ENCODE measurements around the gene GPR142.

GRCh38 chr17:74410001-74410443 lies 42.7 kb downstream of the GPR142 start:
- no peak for TF ChIP-seq CTCF (IDR thresholded peaks at IDR 0.05; ENCODE audit: low read depth, low read length, missing input control)
- no peak for TF ChIP-seq RAD21 (IDR thresholded peaks at IDR 0.05)
- TF ChIP-seq, protein P1, sequence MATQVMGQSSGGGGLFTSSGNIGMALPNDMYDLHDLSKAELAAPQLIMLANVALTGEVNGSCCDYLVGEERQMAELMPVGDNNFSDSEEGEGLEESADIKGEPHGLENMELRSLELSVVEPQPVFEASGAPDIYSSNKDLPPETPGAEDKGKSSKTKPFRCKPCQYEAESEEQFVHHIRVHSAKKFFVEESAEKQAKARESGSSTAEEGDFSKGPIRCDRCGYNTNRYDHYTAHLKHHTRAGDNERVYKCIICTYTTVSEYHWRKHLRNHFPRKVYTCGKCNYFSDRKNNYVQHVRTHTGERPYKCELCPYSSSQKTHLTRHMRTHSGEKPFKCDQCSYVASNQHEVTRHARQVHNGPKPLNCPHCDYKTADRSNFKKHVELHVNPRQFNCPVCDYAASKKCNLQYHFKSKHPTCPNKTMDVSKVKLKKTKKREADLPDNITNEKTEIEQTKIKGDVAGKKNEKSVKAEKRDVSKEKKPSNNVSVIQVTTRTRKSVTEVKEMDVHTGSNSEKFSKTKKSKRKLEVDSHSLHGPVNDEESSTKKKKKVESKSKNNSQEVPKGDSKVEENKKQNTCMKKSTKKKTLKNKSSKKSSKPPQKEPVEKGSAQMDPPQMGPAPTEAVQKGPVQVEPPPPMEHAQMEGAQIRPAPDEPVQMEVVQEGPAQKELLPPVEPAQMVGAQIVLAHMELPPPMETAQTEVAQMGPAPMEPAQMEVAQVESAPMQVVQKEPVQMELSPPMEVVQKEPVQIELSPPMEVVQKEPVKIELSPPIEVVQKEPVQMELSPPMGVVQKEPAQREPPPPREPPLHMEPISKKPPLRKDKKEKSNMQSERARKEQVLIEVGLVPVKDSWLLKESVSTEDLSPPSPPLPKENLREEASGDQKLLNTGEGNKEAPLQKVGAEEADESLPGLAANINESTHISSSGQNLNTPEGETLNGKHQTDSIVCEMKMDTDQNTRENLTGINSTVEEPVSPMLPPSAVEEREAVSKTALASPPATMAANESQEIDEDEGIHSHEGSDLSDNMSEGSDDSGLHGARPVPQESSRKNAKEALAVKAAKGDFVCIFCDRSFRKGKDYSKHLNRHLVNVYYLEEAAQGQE (IDR thresholded peaks at IDR 0.05), result no peak
- no peak for TF ChIP-seq EGR1 (IDR thresholded peaks at IDR 0.05; ENCODE audit: low read depth in 2 of 2)
- TF ChIP-seq HNF4A (conservative IDR thresholded peaks at IDR 0.05), result no peak
- TF ChIP-seq GABPA (IDR thresholded peaks at IDR 0.05 in 1 of 2, conservative IDR thresholded peaks at IDR 0.05 in 1 of 2), result no peak
- no peak for TF ChIP-seq JUND (IDR thresholded peaks at IDR 0.05)
- no peak for TF ChIP-seq TAF1 (conservative IDR thresholded peaks at IDR 0.05)
- no peak for TF ChIP-seq SP1 (IDR thresholded peaks at IDR 0.05)
- no peak for TF ChIP-seq HNF4G (IDR thresholded peaks at IDR 0.05)
- TF ChIP-seq YY1 (IDR thresholded peaks at IDR 0.05), result no peak
- no peak for TF ChIP-seq ZBTB33 (IDR thresholded peaks at IDR 0.05)
- no peak for TF ChIP-seq FOXA2 (IDR thresholded peaks at IDR 0.05)
- TF ChIP-seq NR2F2 (IDR thresholded peaks at IDR 0.05), result no peak

Measured in liver (tissue), 3 donors.